Trophoblast cell (in vitro differentiated cells and primary cell): ENCODE data around the gene PANK1.

Experiments
- DNase-seq, 2 donors: peaks; one replicate each; pipeline ENCODE4 v3.0.0-alpha.2; 2016
- H2AFZ ChIP-seq: 2 replicates; pipeline ENCODE4 v1.6.1; 2013; ENCODE audit warnings: low read length, moderate library complexity, mild to moderate bottlenecking; ENCODE audit not compliant: insufficient read depth, poor library complexity
- H2AK5ac ChIP-seq: 2 replicates; pipeline ENCODE4 v1.6.1; 2013; ENCODE audit warnings: mild to moderate bottlenecking, low read length
- H2BK120ac ChIP-seq: 2 replicates; pipeline ENCODE4 v1.6.1; 2013; ENCODE audit warnings: low read length, mild to moderate bottlenecking, moderate library complexity; ENCODE audit not compliant: insufficient read depth, poor library complexity
- H2BK12ac ChIP-seq: 2 replicates; pipeline ENCODE4 v1.6.1; 2013; ENCODE audit warnings: mild to moderate bottlenecking, low read length, moderate library complexity
- H2BK5ac ChIP-seq: 2 replicates; pipeline ENCODE4 v1.6.1; 2013; ENCODE audit warnings: low read length, low read depth, moderate library complexity, mild to moderate bottlenecking; ENCODE audit not compliant: poor library complexity
- H3K14ac ChIP-seq: 2 replicates; pipeline ENCODE4 v1.6.1; 2013; ENCODE audit warnings: mild to moderate bottlenecking, low read length
- H3K18ac ChIP-seq: 2 replicates; pipeline ENCODE4 v1.6.1; 2013; ENCODE audit warnings: mild to moderate bottlenecking, low read length
- H3K23ac ChIP-seq: 2 replicates; pipeline ENCODE4 v1.6.1; 2013; ENCODE audit warnings: low read length
- H3K27ac ChIP-seq: 2 replicates; pipeline ENCODE4 v1.5.1; 2013; ENCODE audit warnings: low read depth, mild to moderate bottlenecking, inconsistent platforms, low read length, moderate library complexity
- H3K27me3 ChIP-seq: 2 replicates; pipeline ENCODE4 v1.6.1; 2013; ENCODE audit warnings: inconsistent platforms, mild to moderate bottlenecking, low read length, moderate library complexity; ENCODE audit not compliant: insufficient read depth
- H3K36me3 ChIP-seq, 2 experiments: 1 replicate in 1 of 2; 2 replicates in 1 of 2; pipeline ENCODE4 v1.6.1; 2013; ENCODE audit warnings: low read length in 2 of 2, mild to moderate bottlenecking in 2 of 2, moderate library complexity in 1 of 2; ENCODE audit not compliant: insufficient read depth in 2 of 2, control insufficient read depth in 1 of 2
- H3K4ac ChIP-seq: 2 replicates; pipeline ENCODE4 v1.6.1; 2013; ENCODE audit warnings: low read depth, mild to moderate bottlenecking, low read length, moderate library complexity
- H3K4me1 ChIP-seq, 2 experiments: 1 replicate in 1 of 2; 2 replicates in 1 of 2; pipeline ENCODE4 v1.6.1; 2013; ENCODE audit warnings: low read length in 2 of 2, mild to moderate bottlenecking in 2 of 2, moderate library complexity in 1 of 2; ENCODE audit not compliant: insufficient read depth in 2 of 2, control insufficient read depth in 1 of 2
- H3K4me2 ChIP-seq: 2 replicates; pipeline ENCODE4 v1.6.1; 2013; ENCODE audit warnings: inconsistent platforms, mild to moderate bottlenecking, low read length, moderate library complexity
- H3K4me3 ChIP-seq: 2 replicates; pipeline ENCODE4 v1.5.1; 2013; ENCODE audit warnings: mild to moderate bottlenecking, low read depth, low read length, inconsistent platforms
- H3K79me1 ChIP-seq: one replicate; pipeline ENCODE4 v1.6.1; 2013; ENCODE audit warnings: low read length
- H3K79me2 ChIP-seq: 2 replicates; pipeline ENCODE4 v1.6.1; 2013; ENCODE audit warnings: low read length, mild to moderate bottlenecking; ENCODE audit not compliant: control insufficient read depth, insufficient read depth, poor library complexity
- H3K9ac ChIP-seq: 2 replicates; pipeline ENCODE4 v1.6.1; 2013; ENCODE audit warnings: mild to moderate bottlenecking, low read length
- H3K9me3 ChIP-seq: 2 replicates; pipeline ENCODE4 v1.6.1; 2013; ENCODE audit warnings: low read depth, mild to moderate bottlenecking, control low read depth, inconsistent platforms, low read length; ENCODE audit not compliant: insufficient read depth
- H4K12ac ChIP-seq: 2 replicates; pipeline ENCODE4 v1.6.1; 2013; ENCODE audit warnings: low read depth, mild to moderate bottlenecking, low read length, moderate library complexity
- H4K8ac ChIP-seq: 2 replicates; pipeline ENCODE4 v1.6.1; 2013; ENCODE audit warnings: low read depth, mild to moderate bottlenecking, low read length, moderate library complexity
- H4K91ac ChIP-seq: one replicate; pipeline ENCODE4 v1.6.1; 2013; ENCODE audit warnings: low read depth, mild to moderate bottlenecking, low read length, moderate library complexity
- WGBS: extraction: QIAGEN DNeasy Blood & Tissue Kit; methylation state at CpG from one replicate; pipeline ENCODE4 v1.1.7; 2013; ENCODE audit warnings: missing lambda C conversion rate; ENCODE audit not compliant: insufficient read length, insufficient coverage; ENCODE audit errors: extremely low coverage; 5-methylcytosine and 5-hydroxymethylcytosine counted together

Gene PANK1

GRCh38 chr10:89575031-89575430, 70.0 kb downstream of the PANK1 start:
- H3K36me3 ChIP-seq = no peaks in the 10 kb centered on the region
- no peaks in the 10 kb centered on the region for H3K79me1 ChIP-seq
- H4K8ac ChIP-seq = no peak overlapping the region
- H4K91ac ChIP-seq = no peak overlapping the region
- no peak overlapping the region for H3K9ac ChIP-seq
- no peak overlapping the region for H3K4ac ChIP-seq
- no peaks in the 10 kb centered on the region for H3K4me1 ChIP-seq
- H3K79me2 ChIP-seq = no peaks in the 10 kb centered on the region
- peak in 1 of 2 donors; percentile 20 for DNase-seq
- H3K23ac ChIP-seq = no peak overlapping the region
- no peak overlapping the region for H2BK5ac ChIP-seq
- H2BK12ac ChIP-seq = no peak overlapping the region
- H2BK120ac ChIP-seq = no peak overlapping the region
- H3K27me3 ChIP-seq = no peaks in the 10 kb centered on the region
- H2AFZ ChIP-seq = no peak overlapping the region
- no peak overlapping the region for H3K4me3 ChIP-seq
- H3K9me3 ChIP-seq = no peaks in the 10 kb centered on the region
- H3K18ac ChIP-seq = no peak overlapping the region
- no peak overlapping the region for H3K4me2 ChIP-seq
- H4K12ac ChIP-seq = no peak overlapping the region
- no peak overlapping the region for H3K14ac ChIP-seq
- H3K27ac ChIP-seq = no peak overlapping the region
- no peak overlapping the region for H2AK5ac ChIP-seq

- Histone ChIP-seq H4K91ac (no peak overlapping the region), H3K27ac (no peak overlapping the region), H3K36me3 (no peaks in the 10 kb centered on the region), H3K79me1 (no peaks in the 10 kb centered on the region), H2AFZ (no peak overlapping the region), H3K4me2 (no peak overlapping the region), H3K18ac (no peak overlapping the region), H3K4me1 (no peaks in the 10 kb centered on the region), H3K9me3 (no peaks in the 10 kb centered on the region), H4K12ac (no peak overlapping the region), H3K79me2 (no peaks in the 10 kb centered on the region), H3K14ac (no peak overlapping the region), H2BK5ac (no peak overlapping the region), H3K4me3 (no peak overlapping the region), H3K9ac (no peak overlapping the region), H2BK120ac (no peak overlapping the region), H3K4ac (no peak overlapping the region), H2BK12ac (no peak overlapping the region), H3K27me3 (no peaks in the 10 kb centered on the region), H4K8ac (no peak overlapping the region), H2AK5ac (no peak overlapping the region), H3K23ac (no peak overlapping the region)
- no peak for DNase-seq
- no CpG with 5 or more reads among the region's 1 CpG for WGBS
Observed at GRCh38 chr10:89574368-89574767, 70.7 kb downstream of the PANK1 start.

GRCh38 chr10:89567576-89568245, 77.3 kb downstream of the PANK1 start:
- Histone ChIP-seq H3K36me3 (no peaks in the 10 kb centered on the region), H4K91ac (no peak overlapping the region), H2BK120ac (no peak overlapping the region), H3K27me3 (no peaks in the 10 kb centered on the region), H3K4me1 (no peaks in the 10 kb centered on the region), H3K4ac (no peak overlapping the region), H4K12ac (no peak overlapping the region), H4K8ac (no peak overlapping the region), H2AFZ (no peak overlapping the region), H3K14ac (no peak overlapping the region), H3K4me3 (no peak overlapping the region), H2BK5ac (no peak overlapping the region), H3K9me3 (no peaks in the 10 kb centered on the region), H3K4me2 (no peak overlapping the region), H2AK5ac (no peak overlapping the region), H3K9ac (no peak overlapping the region), H2BK12ac (no peak overlapping the region), H3K23ac (no peak overlapping the region), H3K79me2 (no peaks in the 10 kb centered on the region), H3K18ac (no peak overlapping the region), H3K27ac (no peak overlapping the region), H3K79me1 (no peaks in the 10 kb centered on the region)
- no peak for DNase-seq
- WGBS = no CpG with 5 or more reads among the region's 3 CpGs

GRCh38 chr10:89566992-89567391, 78.0 kb downstream of the PANK1 start:
- H3K9ac ChIP-seq = no peak overlapping the region
- H3K4me2 ChIP-seq = no peak overlapping the region
- H2BK5ac ChIP-seq = no peak overlapping the region
- no peaks in the 10 kb centered on the region for H3K79me1 ChIP-seq
- no peaks in the 10 kb centered on the region for H3K9me3 ChIP-seq
- H3K79me2 ChIP-seq = no peaks in the 10 kb centered on the region
- H3K4me3 ChIP-seq = no peak overlapping the region
- H3K18ac ChIP-seq = no peak overlapping the region
- no peak overlapping the region for H3K27ac ChIP-seq
- no peak overlapping the region for H2BK12ac ChIP-seq
- H2AFZ ChIP-seq = no peak overlapping the region
- no peak overlapping the region for H3K4ac ChIP-seq
- H3K27me3 ChIP-seq = no peaks in the 10 kb centered on the region
- no CpG with 5 or more reads among the region's 3 CpGs for WGBS
- H3K14ac ChIP-seq = no peak overlapping the region
- H2AK5ac ChIP-seq = no peak overlapping the region
- H3K36me3 ChIP-seq = no peaks in the 10 kb centered on the region
- no peak for DNase-seq
- H2BK120ac ChIP-seq = no peak overlapping the region
- H3K4me1 ChIP-seq = no peaks in the 10 kb centered on the region
- H4K12ac ChIP-seq = no peak overlapping the region
- no peak overlapping the region for H3K23ac ChIP-seq
- no peak overlapping the region for H4K8ac ChIP-seq
- H4K91ac ChIP-seq = no peak overlapping the region
